GM19193 (cell line): Measurements from ENCODE around the gene ADAMTS4.

Experiments
- POLR2A ChIP-seq: IDR thresholded peaks from 4 replicates; pipeline ENCODE4 v1.6.1; 2011; ENCODE audit not compliant: insufficient read depth, insufficient read length; ENCODE audit errors: extremely low read depth

ADAMTS4 gene

GRCh38 chr1:161198897-161199431 is at the start of gene ADAMTS4:
TSS of gene ADAMTS4 (minus strand) at chr1:161199054. CDS start at chr1:161198627, 427 bp downstream.
- TF ChIP-seq POLR2A, result no peak

GRCh38 chr1:161244888-161245287 is 46.0 kb upstream of the ADAMTS4 start:
- no peak for TF ChIP-seq POLR2A

DNA sequence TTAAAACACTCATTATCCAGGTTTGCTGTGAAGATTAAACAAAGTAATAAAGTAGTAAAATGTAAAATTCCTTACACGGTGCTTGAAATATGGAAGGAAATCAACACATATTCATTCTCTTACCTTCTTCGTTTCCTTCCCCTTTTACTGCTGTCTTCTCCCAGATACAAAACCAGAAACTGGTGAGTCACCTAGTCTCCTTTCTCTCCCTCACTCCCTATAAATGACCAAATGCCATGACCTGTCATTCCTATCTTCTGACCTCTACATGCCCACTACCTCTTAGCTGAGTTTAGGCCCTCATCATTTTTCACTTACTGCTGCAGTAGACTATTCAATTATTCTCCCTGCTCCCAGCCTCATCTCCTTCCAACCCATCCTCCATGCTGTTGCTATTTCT is 43.5 kb upstream of the ADAMTS4 start:
- TF ChIP-seq POLR2A, result no peak

- TF ChIP-seq POLR2A, result no peak
Measured at GRCh38 chr1:161241682-161242081, 42.8 kb upstream of the ADAMTS4 start.

- TF ChIP-seq POLR2A, result no peak
Measured at GRCh38 chr1:161238039-161238473, 39.2 kb upstream of the ADAMTS4 start, which contains the start of gene NR1I3. TSS of gene NR1I3 (minus strand) at chr1:161238203. CDS start at chr1:161236565, 1,638 bp downstream.

DNA sequence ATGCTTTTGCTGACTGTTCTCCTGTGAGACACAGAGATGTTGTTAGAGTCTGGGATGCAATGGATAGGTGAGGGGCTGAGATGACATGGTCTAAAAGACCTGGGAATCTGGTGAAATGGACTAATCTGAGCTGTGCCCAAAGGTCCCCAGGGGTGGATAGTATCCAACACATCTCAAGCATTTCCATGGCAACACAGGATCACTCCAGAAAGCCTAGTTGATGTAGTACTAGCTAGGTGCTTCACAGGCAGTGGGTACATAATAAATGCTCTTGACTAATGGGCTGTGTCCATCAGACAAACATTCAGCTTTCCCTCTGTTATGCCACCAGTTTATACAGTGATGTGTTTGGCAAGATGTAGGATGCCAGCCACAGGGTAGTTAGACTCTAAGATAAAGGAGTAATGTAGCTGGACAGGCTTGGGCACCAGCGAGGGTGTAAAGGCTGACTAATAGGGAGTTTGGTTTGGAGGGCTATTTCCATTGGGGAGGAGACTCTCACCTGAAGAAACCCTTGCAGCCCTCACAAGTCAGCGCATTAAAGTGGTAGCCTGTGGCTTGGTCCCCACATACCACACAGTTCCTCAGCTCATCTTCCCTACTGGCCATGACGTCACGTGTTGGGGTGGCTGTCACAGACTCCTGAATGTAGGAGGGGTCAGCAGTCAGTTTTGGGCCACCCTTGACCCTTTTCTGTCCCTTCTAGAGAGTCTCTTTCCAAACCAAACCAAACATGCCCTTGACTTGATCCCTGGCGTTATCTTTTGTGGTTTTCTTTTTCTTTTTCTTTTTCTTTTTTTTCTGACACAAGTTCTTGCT is 37.3 kb upstream of the ADAMTS4 start:
- no peak for TF ChIP-seq POLR2A

DNA sequence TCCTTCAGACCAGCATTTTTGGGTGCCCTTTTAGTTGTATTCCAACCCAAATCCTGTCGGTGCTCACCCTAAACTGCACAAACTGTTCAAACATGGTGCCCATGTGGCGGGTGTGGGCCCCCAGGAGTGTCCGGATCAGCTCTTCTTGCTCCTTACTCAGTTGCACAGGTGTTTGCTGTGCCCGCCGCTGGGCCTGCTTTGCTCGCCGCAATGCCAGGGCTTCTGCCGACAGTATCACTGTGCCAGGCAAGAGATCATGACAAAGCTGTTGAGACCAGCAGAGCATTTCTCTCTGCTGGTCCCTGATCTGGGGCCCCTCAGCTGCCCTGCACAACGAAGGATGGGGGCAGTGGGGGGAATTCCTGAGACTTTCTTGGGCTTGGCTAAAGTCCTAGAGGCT is 34.2 kb upstream of the ADAMTS4 start:
- TF ChIP-seq POLR2A, result no peak

GRCh38 chr1:161230762-161231161 is 31.9 kb upstream of the ADAMTS4 start:
- TF ChIP-seq POLR2A, result no peak

GRCh38 chr1:161229896-161230295 is 31.0 kb upstream of the ADAMTS4 start:
- TF ChIP-seq POLR2A, result no peak

DNA sequence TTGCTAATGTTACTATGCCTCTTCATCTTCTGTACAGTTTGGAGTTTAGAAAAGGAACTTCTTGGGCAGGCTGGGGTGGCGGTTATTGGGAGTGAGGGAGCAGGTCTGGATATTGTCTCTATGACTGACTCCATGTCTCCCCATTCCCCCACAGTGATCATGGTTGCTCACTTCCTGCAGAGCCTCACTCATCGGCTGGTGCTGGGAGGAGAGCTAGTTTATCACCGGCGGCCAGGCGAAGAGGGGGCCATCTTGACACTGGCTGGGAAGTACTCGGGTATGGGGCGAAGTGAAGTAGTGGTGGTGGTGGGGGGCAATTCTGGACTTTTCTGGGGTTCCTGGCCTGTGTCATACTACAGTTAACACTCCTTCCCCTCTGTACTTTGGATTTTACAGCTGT is 29.2 kb upstream of the ADAMTS4 start:
- no peak for TF ChIP-seq POLR2A

GRCh38 chr1:161227196-161227871 is 28.5 kb upstream of the ADAMTS4 start:
- TF ChIP-seq POLR2A, result no peak

DNA sequence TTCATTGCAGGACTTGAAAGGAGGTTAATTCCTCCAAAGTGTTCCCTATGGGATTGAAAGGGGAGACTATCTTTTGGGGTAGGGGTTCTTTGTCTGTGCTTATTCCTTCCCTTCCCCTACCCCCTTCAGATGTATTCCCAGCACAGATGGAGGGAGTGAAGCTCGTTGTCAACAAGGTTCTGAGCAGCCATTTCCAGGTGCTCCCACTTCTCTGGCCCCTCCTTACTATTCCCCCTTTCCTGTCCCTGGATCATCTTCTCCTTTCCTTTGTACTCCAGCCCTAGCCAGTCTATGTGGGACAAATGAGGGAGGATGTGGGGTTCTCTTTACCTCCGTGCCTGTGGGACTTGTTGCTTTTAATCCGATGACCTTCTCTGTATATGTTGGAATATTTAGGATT is 27.9 kb upstream of the ADAMTS4 start:
- no peak for TF ChIP-seq POLR2A

GRCh38 chr1:161226320-161226711 is 27.5 kb upstream of the ADAMTS4 start:
- no peak for TF ChIP-seq POLR2A

DNA sequence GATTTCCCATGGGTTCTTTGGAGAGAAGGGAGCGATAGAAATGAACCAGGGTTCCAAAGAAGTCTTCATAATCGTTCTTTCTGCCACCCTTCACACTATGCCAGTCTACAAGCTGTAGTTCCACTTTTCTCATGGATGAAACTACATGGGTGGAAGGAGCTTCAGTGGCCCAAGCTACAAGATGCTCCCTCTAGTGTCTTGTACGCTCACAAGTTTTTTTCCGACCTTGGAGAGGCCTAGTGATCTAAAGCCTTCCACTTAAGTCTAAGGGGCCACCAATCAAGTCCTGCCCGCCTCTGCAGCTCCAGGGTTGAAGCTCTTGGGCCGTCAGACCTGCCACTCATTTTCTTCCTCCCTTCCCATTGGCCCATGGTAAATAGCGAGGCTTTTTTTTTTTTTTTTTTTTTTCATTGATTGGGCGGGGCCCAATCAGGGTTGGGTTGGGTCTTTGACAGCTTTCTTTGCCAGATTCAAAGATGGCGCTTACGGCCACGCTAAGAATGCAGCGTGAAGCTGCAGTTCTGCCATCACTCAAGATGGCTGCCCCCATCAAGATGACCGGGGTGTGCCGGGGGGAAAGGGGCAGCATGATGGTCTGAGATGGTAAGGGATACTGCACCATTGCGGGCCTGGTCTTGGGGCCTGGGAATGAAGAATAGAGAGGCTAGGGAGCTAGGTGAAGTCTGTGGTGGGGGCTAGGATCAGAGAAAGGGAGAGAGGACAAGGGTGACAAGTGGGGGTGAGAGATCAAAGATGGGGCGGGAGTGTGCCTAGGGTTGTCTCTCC is 26.9 kb upstream of the ADAMTS4 start, which contains the start of gene TOMM40L:
Gene TOMM40L, plus strand, starts transcription at position 527 of the 786 bp plus-strand sequence. CDS start 430 bp downstream, outside the sequence.
- TF ChIP-seq POLR2A, result peak; percentile 65

DNA sequence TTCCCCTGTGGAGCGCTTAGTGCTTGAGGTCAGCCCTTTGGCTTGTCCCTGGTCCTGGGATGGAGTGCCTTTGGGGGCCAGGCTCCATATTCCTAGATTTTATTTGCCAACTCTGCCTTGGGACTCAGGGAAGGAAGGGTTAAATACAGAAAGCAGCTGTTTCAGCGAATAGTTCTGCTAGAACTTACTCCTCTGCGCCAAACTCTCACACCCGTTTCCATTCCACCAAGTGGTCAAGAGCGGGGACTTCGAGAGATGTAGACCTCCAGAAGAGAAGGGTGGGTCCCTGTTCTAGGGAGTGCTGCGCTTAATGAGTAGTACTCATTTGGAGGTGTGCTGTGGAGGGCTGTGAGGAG is 26.3 kb upstream of the ADAMTS4 start:
- TF ChIP-seq POLR2A, result no peak
